GM18907 (cell line): ENCODE measurements around the gene IL36G.

Experiments used
- ATAC-seq: cut with Tn5 transposase; IDR thresholded peaks from one replicate; pipeline ENCODE4 v1.9.1; 2021; ENCODE audit warnings: mild to moderate bottlenecking, moderate library complexity; ENCODE audit not compliant: unreplicated experiment

Gene IL36G

DNA sequence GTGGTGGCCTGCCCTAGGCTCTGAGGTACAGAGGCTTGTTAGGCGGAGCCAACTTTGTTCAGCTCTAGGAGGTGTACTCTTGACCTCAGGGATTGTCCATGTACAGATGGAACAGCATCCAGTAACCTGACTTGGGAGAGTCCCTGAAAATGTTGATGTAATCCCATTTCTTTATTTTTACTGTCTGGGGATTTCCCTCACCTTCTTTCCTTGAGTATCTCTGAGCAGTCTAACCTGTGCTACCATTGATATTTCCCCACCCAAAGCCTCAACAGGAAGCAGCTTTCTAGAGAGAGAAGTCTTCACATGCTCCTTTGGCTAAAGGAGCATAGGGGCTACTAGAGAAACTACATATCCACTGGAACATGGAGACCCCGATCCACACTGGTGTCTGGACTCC is 37.8 kb downstream of the IL36G start:
- ATAC-seq, result no peak

DNA sequence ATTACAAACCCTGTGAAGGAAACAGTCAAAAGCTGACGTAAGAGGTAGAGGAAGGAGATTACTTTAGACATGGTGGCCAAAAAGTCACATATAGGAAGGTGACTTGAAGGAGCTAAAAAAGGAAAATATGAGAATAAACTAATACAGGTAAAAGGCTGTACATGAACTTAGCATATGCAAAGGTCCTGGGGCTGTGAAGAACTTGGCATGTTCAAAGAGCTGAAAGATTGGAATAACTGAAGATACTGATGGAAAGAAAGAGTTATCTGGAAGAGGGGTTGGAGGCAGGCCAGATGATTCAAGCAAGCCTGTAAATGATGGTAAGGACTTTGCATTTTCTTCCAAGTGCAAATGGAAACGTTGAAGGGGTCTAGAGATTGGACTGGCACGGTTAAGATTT is 40.7 kb downstream of the IL36G start:
- ATAC-seq, result no peak

DNA sequence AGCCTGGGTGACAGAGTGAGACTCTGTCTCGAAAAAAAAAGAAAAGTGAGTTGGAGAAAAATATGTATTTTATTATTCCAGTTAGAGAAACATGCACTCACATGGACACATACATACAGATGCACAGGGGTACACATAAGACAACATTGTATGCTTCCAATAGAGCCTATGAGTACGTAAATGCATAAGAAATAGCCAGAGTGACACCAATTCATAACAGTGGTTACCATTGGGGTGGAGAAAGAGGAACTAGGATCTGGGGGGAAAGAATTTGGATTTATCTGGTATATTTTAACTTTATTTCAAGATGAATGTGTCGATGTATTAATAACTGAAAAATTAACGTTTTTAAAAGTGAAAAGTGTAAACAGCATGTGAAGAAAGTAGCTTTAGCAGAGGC is 43.5 kb downstream of the IL36G start:
- no peak for ATAC-seq

DNA sequence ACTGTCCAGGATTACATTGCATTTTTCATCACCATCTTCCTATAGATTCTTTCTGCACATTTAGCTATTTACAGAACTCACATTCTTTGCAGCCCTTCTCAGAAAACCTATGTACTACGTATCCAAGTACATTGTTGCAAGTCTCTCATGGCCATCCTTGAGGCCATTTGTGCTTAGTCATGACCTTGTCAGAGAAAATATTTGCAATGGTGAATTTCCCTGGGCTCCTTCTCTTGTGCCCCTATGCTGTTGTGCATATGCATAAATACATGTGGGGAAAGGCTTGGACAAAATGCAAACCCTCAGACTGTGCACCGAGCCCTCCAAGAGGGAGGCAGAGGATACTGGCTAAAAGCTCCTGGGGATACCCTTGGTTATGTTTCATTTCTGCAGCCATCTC is 47.0 kb downstream of the IL36G start:
- ATAC-seq, result no peak

DNA sequence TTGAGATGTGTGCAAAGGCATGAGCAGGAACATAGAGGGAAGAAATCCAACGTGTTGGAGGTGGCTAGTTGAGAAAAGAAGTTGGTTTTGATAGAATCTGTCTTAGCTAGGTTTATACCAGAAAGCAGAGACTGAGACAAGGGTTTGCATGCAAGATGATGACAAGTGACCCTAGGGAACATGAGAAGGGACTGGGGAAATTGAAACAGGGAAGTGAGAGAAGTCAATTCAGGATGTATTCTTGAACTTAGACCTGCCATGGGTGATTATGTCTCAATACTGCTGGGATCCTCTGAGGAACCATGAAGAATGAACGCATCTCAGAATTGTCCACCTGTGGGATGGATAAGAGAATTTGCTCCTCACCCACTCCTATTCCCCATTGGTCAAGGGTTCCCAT is 47.9 kb downstream of the IL36G start:
- no peak for ATAC-seq

DNA sequence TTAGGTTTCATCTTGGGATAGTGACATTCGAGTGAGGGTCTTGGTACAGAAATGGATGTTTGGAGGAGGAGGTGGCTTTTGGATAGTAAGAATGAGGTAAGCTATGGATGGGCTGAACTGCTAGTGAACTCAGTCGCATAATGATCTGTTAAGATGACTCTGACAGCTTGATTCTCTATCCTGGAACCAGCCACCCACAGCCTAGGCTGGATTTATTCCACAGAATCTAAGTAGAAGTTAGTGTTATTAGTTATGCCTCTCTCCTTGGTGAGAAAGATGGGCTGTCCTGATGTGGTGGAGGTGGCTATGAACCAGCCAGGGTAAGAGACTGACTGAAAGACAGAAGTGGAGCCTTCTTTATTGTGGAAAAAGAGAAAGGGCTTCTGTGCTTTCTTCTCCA is 49.9 kb downstream of the IL36G start:
- no peak for ATAC-seq

DNA sequence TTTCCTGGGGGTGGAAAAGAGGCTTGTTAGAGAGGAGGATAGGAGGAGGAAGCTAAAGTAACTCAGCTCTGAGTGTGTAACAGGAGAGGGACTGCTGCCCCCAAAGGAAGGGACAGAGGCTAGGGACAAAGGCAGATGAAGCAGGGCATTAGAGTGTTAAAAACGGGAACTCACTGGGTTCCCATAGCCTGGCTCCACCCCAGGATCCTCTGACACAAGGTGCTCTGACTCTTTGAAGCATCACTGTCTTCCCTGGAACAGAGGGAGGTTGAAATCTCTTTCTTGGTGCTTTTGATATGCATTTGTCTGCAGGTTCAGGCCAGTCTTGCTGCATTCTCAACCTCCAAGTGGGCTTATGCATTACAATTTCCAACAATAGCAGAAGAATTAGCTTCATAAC is 50.3 kb downstream of the IL36G start:
- no peak for ATAC-seq

DNA sequence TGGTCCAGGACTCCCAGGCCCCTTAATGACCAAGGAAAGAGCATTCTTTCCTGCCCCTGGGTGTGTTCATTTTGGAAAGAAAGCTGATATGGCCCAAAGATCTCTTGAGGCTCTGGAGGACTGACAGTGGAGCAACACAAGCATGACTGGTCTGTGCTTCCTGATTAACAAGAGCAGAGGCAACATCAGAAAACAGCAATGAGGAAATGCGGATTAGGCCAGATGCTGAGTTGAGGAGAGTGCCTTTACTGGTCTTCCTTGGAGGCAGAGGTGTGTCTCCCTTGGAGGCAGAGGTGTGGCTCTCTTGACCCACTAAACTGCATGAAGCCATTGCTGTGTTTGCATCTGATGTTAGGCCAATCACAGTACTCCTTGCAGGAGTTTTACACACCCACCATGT is 54.9 kb downstream of the IL36G start:
- ATAC-seq, result no peak

DNA sequence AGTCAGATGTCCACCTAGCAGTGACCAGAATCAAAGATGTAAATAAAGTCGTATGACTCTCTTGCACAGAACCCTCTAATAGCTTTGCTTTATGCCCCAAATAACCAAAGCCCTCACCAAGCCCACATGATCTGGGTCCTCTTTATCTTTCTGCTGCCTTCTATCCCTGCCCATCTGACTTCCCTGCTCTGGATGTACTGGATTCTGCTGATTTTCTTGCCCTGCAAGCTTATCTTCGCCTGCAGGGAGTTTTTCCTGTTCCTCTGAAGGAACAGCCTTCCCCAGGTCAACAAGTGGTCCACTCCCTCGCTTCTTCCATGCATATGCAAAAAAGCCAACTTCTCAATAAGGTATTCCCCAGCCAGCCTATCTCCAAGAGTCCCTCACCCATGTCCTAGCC is 56.2 kb downstream of the IL36G start:
- no peak for ATAC-seq
